Stimulated activated CD8-positive, alpha-beta memory T cell treated with anti-CD3 and anti-CD28 coated beads, Interleukin-4, amount 100 ng/mL, for 1 hour (primary cell): ENCODE data around the gene WDR86.

Experiments
- DNase-seq, 2 donors: peaks; one replicate each; pipeline ENCODE4 v3.0.0-alpha.2; 2020; ENCODE audit warnings: low read depth in 2 of 2, low spot score in 1 of 2

WDR86 gene

GRCh38 chr7:151439855-151440798 lies 30.3 kb upstream of the WDR86 start, which contains the start of gene CRYGN:
Gene CRYGN, minus strand, starts transcription at chr7:151440141. Its CDS starts 224 bp downstream, at chr7:151439917.
- no peak for DNase-seq

- no peak for DNase-seq
Observed at GRCh38 chr7:151438864-151439601, 29.2 kb upstream of the WDR86 start.

GRCh38 chr7:151437866-151438516 lies 28.2 kb upstream of the WDR86 start:
- no peak for DNase-seq

GRCh38 chr7:151437159-151437553 lies 27.3 kb upstream of the WDR86 start:
- no peak for DNase-seq

- DNase-seq = no peak
Observed at GRCh38 chr7:151436446-151437158, 26.8 kb upstream of the WDR86 start.

- no peak for DNase-seq
Observed at GRCh38 chr7:151435971-151436370, 26.1 kb upstream of the WDR86 start.

- DNase-seq = no peak
Observed at GRCh38 chr7:151435103-151435916, 25.5 kb upstream of the WDR86 start.

GRCh38 chr7:151434549-151434948 lies 24.7 kb upstream of the WDR86 start:
- DNase-seq = no peak

- no peak for DNase-seq
Observed at GRCh38 chr7:151433721-151434400, 24.0 kb upstream of the WDR86 start.

- no peak for DNase-seq
Observed at GRCh38 chr7:151432658-151433521, 23.1 kb upstream of the WDR86 start.

- no peak for DNase-seq
Observed at GRCh38 chr7:151431768-151432311, 22.0 kb upstream of the WDR86 start.

- DNase-seq = no peak
Observed at GRCh38 chr7:151431281-151431767, 21.5 kb upstream of the WDR86 start.

GRCh38 chr7:151430391-151431205 lies 20.8 kb upstream of the WDR86 start:
- DNase-seq = no peak

GRCh38 chr7:151429560-151430331 lies 19.9 kb upstream of the WDR86 start:
- peak in 1 of 2 donors; percentile 29 for DNase-seq

- DNase-seq = no peak
Observed at GRCh38 chr7:151429237-151429559, 19.4 kb upstream of the WDR86 start.

GRCh38 chr7:151428378-151429236 lies 18.8 kb upstream of the WDR86 start:
- no peak for DNase-seq
